GM03348 (cell line): ENCODE data around the gene SLC7A7.
"Not testable (repeated sequence)": the region's sequence is repeated elsewhere in the genome, so short reads cannot be mapped to it uniquely, and the experiment has no call there.

Experiments used
- DNase-seq: peaks from one replicate; pipeline ENCODE4 v3.0.0; 2012; ENCODE audit warnings: low spot score

Gene SLC7A7

GRCh38 chr14:22792158-22792557 is 23.1 kb downstream of the SLC7A7 start:
- no peak for DNase-seq

- DNase-seq: peak; percentile 49
These were observed 23.9 kb downstream of the SLC7A7 start for GRCh38 chr14:22791301-22791700.

GRCh38 chr14:22786685-22787084 is 28.6 kb downstream of the SLC7A7 start:
- no peak for DNase-seq

GRCh38 chr14:22781301-22781991 is 33.8 kb downstream of the SLC7A7 start:
- DNase-seq: peak; percentile 59

- DNase-seq: no peak
These were observed 34.3 kb downstream of the SLC7A7 start for GRCh38 chr14:22780941-22781300.

GRCh38 chr14:22780105-22780679 is 35.0 kb downstream of the SLC7A7 start:
- peak; percentile 17 for DNase-seq

- DNase-seq: no peak
These were observed 37.2 kb downstream of the SLC7A7 start for GRCh38 chr14:22778084-22778483.

GRCh38 chr14:22776849-22777248 is 38.4 kb downstream of the SLC7A7 start:
- not testable (repeated sequence) for DNase-seq

GRCh38 chr14:22776215-22776614 is 39.0 kb downstream of the SLC7A7 start:
- no peak for DNase-seq

GRCh38 chr14:22774011-22774706 is 41.1 kb downstream of the SLC7A7 start:
- DNase-seq: no peak

- DNase-seq: no peak
These were observed 41.8 kb downstream of the SLC7A7 start for GRCh38 chr14:22773162-22774010.

GRCh38 chr14:22772725-22773124 is 42.5 kb downstream of the SLC7A7 start:
- DNase-seq: no peak

GRCh38 chr14:22770481-22771187 is 44.6 kb downstream of the SLC7A7 start:
- DNase-seq: no peak

GRCh38 chr14:22769369-22769768 is 45.9 kb downstream of the SLC7A7 start:
- no peak for DNase-seq

GRCh38 chr14:22768947-22769346 is 46.3 kb downstream of the SLC7A7 start:
- DNase-seq: no peak

- DNase-seq: no peak
These were observed 48.0 kb downstream of the SLC7A7 start for GRCh38 chr14:22767323-22767589.

GRCh38 chr14:22766457-22767322 is 48.5 kb downstream of the SLC7A7 start, which contains the start of gene OXA1L:
Gene OXA1L (plus strand): TSS chr14:22766688. CDS start chr14:22766702, 14 bp downstream.
- DNase-seq: peak; percentile 97

- no peak for DNase-seq
These were observed 50.9 kb downstream of the SLC7A7 start for GRCh38 chr14:22764382-22764781.

- no peak for DNase-seq
These were observed 53.5 kb downstream of the SLC7A7 start for GRCh38 chr14:22761734-22762133.

GRCh38 chr14:22757972-22758650 is 57.1 kb downstream of the SLC7A7 start:
- not testable (repeated sequence) for DNase-seq
